AG09319 (cell line): ENCODE measurements around the gene RTP2.

Experiments
- DNase-seq: peaks from one replicate; pipeline ENCODE4 v3.0.0-alpha.2; 2010; ENCODE audit warnings: low read depth; ENCODE audit errors: extremely low read depth
- TF ChIP-seq, protein P1 (sequence below): IDR thresholded peaks from 2 replicates; pipeline ENCODE4 v1.5.1; 2011; ENCODE audit warnings: low read depth, mild to moderate bottlenecking, inconsistent platforms, low read length, moderate library complexity

RTP2 gene

DNA sequence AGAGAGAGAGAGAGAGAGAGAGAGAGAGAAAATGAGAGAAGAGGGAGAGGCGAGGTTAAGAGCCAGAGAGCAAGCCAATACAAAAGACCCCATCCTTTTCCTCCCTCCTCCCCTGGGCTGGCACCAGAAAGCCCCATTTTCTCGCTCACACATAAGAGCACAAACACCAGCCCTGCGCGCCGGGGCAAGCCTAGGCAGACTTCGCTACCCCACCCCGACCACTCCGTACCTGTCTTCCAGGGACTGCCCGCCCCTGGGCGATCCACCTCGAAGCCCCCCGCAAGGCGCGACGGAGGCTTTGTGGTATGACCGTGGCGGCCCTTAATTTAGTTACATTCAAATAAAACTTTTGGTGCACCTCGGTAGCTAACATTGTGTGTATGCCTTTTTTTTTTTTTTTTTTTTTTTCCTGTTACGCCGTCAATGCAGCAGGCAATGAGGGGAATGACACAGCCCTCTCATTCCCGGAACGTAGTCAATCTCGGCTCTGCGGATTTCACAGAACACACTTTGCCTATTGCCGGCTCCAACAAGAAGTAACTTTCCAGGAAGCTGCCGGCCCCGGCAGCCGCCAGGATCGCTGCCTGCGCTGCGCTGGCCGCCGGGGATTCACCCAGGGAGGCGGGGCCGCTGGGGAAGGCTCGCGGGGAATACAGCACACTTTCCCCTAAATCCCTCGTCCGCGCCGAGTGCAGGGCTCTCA is 35.2 kb upstream of the RTP2 start:
- TF ChIP-seq, protein P1, sequence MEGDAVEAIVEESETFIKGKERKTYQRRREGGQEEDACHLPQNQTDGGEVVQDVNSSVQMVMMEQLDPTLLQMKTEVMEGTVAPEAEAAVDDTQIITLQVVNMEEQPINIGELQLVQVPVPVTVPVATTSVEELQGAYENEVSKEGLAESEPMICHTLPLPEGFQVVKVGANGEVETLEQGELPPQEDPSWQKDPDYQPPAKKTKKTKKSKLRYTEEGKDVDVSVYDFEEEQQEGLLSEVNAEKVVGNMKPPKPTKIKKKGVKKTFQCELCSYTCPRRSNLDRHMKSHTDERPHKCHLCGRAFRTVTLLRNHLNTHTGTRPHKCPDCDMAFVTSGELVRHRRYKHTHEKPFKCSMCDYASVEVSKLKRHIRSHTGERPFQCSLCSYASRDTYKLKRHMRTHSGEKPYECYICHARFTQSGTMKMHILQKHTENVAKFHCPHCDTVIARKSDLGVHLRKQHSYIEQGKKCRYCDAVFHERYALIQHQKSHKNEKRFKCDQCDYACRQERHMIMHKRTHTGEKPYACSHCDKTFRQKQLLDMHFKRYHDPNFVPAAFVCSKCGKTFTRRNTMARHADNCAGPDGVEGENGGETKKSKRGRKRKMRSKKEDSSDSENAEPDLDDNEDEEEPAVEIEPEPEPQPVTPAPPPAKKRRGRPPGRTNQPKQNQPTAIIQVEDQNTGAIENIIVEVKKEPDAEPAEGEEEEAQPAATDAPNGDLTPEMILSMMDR = no peak; the same call in 1 of the 2 replicates
- no peak for DNase-seq

DNA sequence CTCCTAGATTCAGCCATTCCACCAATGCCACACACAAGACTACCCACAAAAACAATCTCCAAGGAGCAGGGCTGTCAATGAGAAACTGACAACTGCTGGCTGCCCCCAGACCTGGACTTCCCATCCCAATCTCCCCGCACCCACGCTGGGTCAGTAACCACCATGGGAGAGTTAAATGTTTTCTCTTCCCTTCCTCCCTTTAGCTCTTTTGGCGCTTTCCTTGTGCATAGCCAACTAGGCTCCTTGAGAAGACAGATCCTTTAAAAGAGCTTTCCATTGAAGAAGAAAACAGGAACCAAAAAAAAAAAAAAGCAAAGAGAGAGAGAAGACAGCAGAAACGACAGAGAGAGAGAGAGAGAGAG is 34.6 kb upstream of the RTP2 start:
- TF ChIP-seq, protein P1 = no peak
- DNase-seq = no peak

DNA sequence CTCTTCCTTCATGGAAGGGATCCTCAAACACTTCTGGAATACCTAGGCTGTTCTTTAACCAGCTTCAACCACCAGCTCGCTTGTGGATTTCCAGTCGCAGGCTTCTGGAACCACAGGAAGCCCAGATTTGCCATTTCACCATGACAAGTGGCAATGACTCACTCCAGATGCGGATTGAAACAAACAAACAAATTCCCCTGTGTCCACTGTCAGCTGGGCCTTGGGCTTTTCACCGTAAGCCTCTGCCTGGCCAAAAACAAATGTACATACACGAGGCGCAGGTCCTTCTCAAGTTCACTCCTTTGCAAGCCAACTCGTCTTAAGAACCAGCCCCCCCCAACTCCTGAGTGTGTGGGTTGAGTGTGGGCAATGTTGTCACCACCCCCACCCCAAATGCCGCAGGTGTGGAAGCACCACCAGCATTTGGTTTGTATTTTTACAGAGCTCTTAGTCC is 34.1 kb upstream of the RTP2 start:
- no peak for DNase-seq
- TF ChIP-seq, protein P1 = no peak

DNA sequence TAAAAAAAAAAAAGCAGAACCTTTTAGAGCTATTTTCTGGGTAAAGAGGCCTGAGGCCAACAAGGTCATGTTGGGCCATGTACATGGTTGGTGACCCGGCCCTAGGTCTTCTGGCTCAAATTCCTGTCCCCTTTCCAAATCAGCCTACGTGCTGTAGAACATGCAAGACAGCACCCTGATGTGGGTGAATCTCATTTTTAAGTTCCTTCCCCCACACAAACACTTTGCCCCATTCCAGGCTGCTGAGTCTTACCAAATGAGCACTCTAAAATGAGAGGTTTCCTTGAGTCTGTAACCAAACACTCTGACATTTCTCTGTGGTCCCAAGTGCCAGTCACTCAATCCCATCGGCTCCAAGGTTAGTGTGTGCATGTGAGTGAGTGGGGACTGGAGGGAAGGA is 33.5 kb upstream of the RTP2 start:
- TF ChIP-seq, protein P1 = no peak
- DNase-seq = no peak

DNA sequence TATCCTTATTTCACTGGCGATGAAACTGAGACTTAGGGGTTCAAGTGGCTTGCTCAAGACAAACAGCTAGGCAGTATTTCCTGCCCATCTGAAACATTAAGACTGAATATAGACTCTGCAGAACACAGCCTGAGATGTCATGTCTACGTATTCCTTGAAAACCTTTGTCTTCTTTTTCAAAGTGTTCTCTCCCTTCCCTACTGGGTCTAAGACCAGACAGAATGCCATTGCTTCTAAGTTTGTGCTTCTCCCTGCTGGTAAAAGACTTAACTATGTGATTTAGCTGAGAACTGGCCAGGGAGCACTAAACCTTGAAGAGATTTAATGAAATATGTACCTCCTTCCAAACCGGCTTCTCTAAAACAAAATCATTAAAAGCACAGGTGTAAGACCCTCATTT is 33.0 kb upstream of the RTP2 start:
- no peak for DNase-seq
- TF ChIP-seq, protein P1 = no peak

DNA sequence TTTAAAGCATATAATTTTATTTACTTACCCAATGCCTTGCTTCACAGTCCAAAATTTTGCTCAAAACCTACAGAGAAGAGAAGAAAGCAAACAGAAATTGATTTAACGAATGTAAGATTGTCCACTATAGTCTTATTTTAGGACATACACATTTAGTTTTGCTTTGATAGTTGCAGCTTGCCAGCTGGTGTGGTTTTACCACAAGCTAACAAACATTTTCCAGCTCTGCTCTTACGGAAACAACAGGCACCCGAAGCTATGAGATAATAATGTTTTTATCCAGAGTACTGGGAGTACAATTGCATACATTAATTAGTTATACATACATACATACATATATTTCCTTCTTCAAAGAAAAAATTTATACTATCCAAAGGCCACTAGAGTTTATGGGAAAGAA is 32.5 kb upstream of the RTP2 start:
- TF ChIP-seq, protein P1 = no peak
- DNase-seq = no peak

DNA sequence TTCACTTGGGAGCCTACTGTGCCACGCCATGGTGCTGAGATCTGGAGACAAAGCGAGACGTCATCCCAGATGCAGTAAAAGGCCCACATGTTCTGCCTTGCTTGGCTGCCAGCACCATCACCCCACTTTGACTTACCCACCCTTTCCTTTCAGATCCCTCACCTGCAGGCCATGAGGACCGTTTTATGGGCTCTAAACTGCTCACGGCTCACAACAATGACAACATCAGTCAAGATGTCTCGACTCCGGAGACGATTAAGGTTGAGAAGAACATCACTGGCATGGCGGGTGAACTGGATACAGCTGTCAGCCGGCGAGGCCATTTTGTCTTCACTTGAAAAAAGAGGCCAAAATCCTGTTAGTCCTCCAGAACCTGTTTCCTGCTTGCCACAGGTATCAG is 31.0 kb upstream of the RTP2 start:
- TF ChIP-seq, protein P1 = no peak
- DNase-seq = no peak
